WERI-Rb-1 (cell line): ENCODE measurements around the gene JAZF1.

Experiments
- DNase-seq: peaks from one replicate; pipeline ENCODE4 v3.0.0-alpha.2; 2020
- H3K27ac ChIP-seq: fragments of 250-450 bp; sonication (Bioruptor Pico); 2 replicates; pipeline ENCODE4 v1.5.1; 2020; ENCODE audit warnings: mild to moderate bottlenecking, moderate library complexity
- H3K27me3 ChIP-seq: fragments of 250-450 bp; sonication (Bioruptor Pico); 2 replicates; pipeline ENCODE4 v1.5.1; 2021; ENCODE audit warnings: mild to moderate bottlenecking, low read depth, moderate library complexity; ENCODE audit not compliant: insufficient read depth, severe bottlenecking
- H3K36me3 ChIP-seq: fragments of 250-450 bp; sonication (Bioruptor Pico); 2 replicates; pipeline ENCODE4 v1.5.1; 2020; ENCODE audit warnings: mild to moderate bottlenecking, moderate library complexity
- H3K4me3 ChIP-seq: 2 replicates; pipeline ENCODE4 v1.5.1; 2011; ENCODE audit warnings: low read depth, mild to moderate bottlenecking, control low read depth, low read length
- H3K9me3 ChIP-seq: fragments of 250-450 bp; sonication (Bioruptor Pico); 2 replicates; pipeline ENCODE4 v1.5.1; 2021; ENCODE audit warnings: mild to moderate bottlenecking, moderate library complexity; ENCODE audit not compliant: severe bottlenecking
- TF ChIP-seq, protein P1 (sequence below): IDR thresholded peaks from 2 replicates; pipeline ENCODE4 v1.5.1; 2011; ENCODE audit warnings: low read depth, mild to moderate bottlenecking, control low read depth, inconsistent platforms, low read length

Gene JAZF1

DNA sequence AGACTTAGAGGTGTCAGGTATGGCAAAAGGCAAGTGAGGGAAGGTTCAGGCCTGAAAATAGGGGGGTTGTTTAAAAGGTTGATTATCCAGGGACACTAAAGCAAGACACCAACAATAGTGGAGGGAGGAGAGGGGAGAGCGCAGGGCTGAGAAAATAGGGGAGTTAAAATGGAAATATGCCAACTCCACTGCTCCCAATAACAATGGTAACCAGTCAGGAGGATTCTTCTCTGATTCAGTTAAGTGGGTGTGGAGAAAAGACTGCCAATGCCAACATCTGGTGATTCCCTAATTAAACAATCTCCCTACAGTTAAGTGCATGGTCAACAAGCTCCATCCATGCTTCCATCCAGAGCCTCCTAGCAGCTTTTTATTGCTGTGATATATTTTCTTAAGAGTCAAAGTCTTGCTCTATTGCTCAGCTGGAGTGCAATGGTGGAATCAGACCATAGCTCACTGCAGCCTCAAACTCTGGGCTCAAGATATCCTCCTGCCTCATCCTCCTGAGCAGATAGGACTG is 183.3 kb downstream of the JAZF1 start:
- Histone ChIP-seq H3K4me3 (no peak overlapping the region), H3K27me3 (no peaks in the 10 kb centered on the region), H3K9me3 (no peaks in the 10 kb centered on the region), H3K27ac (no peak overlapping the region), H3K36me3 (no peaks in the 10 kb centered on the region)
- DNase-seq: no peak
- TF ChIP-seq, protein P1, sequence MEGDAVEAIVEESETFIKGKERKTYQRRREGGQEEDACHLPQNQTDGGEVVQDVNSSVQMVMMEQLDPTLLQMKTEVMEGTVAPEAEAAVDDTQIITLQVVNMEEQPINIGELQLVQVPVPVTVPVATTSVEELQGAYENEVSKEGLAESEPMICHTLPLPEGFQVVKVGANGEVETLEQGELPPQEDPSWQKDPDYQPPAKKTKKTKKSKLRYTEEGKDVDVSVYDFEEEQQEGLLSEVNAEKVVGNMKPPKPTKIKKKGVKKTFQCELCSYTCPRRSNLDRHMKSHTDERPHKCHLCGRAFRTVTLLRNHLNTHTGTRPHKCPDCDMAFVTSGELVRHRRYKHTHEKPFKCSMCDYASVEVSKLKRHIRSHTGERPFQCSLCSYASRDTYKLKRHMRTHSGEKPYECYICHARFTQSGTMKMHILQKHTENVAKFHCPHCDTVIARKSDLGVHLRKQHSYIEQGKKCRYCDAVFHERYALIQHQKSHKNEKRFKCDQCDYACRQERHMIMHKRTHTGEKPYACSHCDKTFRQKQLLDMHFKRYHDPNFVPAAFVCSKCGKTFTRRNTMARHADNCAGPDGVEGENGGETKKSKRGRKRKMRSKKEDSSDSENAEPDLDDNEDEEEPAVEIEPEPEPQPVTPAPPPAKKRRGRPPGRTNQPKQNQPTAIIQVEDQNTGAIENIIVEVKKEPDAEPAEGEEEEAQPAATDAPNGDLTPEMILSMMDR: no peak

DNA sequence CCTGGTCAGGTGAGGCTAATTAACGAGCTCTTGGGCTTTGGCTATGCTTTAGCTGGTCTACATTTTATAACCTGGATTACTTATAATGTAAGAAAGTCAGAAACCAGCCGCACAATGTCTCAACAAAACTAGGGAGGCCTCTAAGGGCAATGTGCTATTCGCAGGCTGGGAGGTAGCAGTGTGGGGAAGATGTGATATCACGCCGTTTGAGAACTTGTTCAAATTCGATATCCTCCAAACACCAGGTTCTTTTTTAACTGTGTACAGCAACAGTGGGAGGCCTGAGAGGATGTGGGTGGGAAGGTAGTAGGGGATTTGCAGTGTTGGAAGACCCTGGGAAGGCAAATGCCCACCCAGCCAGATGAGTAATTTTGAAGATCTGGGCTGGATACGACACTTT is 184.5 kb downstream of the JAZF1 start:
- H3K27ac ChIP-seq: no peak overlapping the region
- TF ChIP-seq, protein P1: no peak
- H3K36me3 ChIP-seq: no peaks in the 10 kb centered on the region
- H3K9me3 ChIP-seq: no peaks in the 10 kb centered on the region
- no peaks in the 10 kb centered on the region for H3K27me3 ChIP-seq
- no peak for DNase-seq
- no peak overlapping the region for H3K4me3 ChIP-seq

DNA sequence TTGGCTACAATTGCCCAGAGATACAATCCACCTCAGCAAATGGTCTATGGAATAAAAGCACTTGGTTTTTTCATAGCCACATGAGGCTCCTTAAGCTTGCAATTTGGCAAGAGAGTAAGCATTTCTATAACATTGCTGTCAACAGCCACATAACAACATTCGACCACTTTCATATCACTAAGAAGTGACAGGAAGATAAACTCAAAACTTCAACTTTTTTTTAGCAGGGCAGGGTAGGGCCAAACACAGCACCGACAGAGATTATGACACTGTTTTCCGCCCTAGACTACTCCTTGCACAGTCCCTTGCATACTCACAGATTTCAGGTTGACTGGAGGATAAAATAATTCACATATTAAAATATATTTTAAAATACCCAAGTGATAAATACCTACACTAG is 185.4 kb downstream of the JAZF1 start:
- H3K27me3 ChIP-seq: no peaks in the 10 kb centered on the region
- no peak overlapping the region for H3K27ac ChIP-seq
- no peaks in the 10 kb centered on the region for H3K36me3 ChIP-seq
- H3K4me3 ChIP-seq: no peak overlapping the region
- H3K9me3 ChIP-seq: no peaks in the 10 kb centered on the region
- TF ChIP-seq, protein P1: no peak
- DNase-seq: no peak

DNA sequence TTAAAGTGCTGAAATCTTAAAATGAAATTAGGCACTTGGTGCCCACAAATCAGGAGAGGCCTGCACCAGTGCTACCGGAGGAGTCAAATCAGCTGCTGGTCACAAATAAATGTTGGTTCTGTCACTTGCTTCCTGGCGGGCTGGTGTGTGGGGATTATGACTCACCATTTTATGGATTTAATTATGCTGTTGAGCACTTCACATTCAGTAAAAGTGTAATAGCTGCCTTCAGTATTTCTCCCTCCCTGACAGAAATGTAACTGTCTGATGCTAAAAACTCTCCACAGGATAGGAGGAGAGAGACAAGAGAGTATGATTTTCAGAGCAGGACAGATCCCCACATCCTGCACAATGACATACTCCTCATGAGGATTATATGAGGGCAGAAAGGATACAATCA is 186.0 kb downstream of the JAZF1 start:
- H3K4me3 ChIP-seq: no peak overlapping the region
- peaks cover 2% of the 10 kb centered on the region for H3K9me3 ChIP-seq
- H3K36me3 ChIP-seq: no peaks in the 10 kb centered on the region
- no peak for DNase-seq
- no peaks in the 10 kb centered on the region for H3K27me3 ChIP-seq
- TF ChIP-seq, protein P1: no peak
- H3K27ac ChIP-seq: no peak overlapping the region

- no peak for DNase-seq
- H3K9me3 ChIP-seq: peaks cover 5% of the 10 kb centered on the region
- no peaks in the 10 kb centered on the region for H3K27me3 ChIP-seq
- TF ChIP-seq, protein P1: no peak
- no peak overlapping the region for H3K4me3 ChIP-seq
- no peak overlapping the region for H3K27ac ChIP-seq
- H3K36me3 ChIP-seq: no peaks in the 10 kb centered on the region
These were observed 187.7 kb downstream of the JAZF1 start for GRCh38 chr7:27992755-27993493.

DNA sequence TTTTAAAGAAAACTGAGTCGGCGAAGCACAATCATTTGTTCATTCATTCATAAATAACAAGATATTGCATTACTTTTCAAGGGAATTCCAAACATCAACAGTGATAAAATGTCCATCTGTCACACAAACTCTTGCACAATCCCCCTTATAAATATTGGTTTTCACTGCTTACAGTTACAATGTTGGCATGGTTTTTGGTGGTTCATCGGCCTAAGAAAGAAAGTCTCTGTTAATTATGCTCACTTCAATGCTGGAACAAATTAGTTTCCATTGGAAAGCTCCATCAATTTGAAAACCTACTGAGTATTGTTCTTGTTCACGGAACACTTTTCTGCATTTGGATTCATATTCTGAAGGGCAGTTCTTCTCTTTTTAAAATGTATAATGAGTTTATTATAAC is 188.5 kb downstream of the JAZF1 start:
- DNase-seq: no peak
- no peaks in the 10 kb centered on the region for H3K27me3 ChIP-seq
- H3K4me3 ChIP-seq: no peak overlapping the region
- no peaks in the 10 kb centered on the region for H3K36me3 ChIP-seq
- H3K27ac ChIP-seq: no peak overlapping the region
- TF ChIP-seq, protein P1: no peak
- H3K9me3 ChIP-seq: peaks cover 5% of the 10 kb centered on the region
